SKM-1 (cell line): ENCODE results near the gene KCNJ16.

ENCODE experiments used
- DNase-seq: peaks from one replicate; lab custom pipeline; 2025; ENCODE audit not compliant: unreplicated experiment; lab: John Stamatoyannopoulos, UW

KCNJ16 gene

DNA sequence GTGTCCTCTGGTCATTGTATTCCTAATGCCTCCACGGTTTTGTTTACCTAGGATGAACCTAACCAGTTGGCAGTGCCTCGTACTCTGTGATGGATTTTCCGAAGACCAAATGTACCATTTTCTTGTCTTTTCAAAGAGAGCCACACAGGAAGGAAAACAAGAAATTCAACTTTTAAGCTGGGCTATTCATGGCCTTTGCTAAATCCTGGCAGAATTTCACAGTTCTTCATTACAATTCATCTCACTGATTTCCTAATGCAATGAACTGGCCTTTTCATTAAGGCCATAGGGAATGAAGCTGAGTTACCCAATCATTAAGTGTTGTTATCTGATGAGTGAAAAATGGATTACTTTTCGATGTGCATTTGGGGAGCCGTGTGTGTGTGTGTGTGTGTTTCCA is 7.9 kb upstream of the KCNJ16 start:
- no peak for DNase-seq

- no peak for DNase-seq
Observed at GRCh38 chr17:70070305-70071027, 4.6 kb upstream of the KCNJ16 start.

DNA sequence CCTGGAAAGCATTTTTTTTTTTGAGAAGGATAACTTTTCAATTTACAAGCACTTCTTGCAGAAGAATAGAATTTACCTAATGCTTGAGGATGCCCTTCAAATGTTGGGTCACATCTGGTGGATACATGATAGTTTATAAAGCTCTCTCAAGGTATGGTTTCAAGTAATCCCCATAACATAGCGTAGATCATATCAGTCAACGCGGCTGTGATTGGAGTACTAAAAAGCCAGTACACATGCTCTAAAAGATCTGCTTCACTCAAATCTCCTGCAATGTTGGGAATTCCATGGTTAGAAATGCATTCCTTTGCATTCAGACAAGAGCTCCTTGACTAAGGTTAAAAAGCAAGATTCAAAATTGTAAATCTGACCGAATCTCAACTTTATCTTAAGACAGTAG is 3.9 kb upstream of the KCNJ16 start:
- DNase-seq = no peak

GRCh38 chr17:70071620-70072019 is 3.4 kb upstream of the KCNJ16 start:
- no peak for DNase-seq

DNA sequence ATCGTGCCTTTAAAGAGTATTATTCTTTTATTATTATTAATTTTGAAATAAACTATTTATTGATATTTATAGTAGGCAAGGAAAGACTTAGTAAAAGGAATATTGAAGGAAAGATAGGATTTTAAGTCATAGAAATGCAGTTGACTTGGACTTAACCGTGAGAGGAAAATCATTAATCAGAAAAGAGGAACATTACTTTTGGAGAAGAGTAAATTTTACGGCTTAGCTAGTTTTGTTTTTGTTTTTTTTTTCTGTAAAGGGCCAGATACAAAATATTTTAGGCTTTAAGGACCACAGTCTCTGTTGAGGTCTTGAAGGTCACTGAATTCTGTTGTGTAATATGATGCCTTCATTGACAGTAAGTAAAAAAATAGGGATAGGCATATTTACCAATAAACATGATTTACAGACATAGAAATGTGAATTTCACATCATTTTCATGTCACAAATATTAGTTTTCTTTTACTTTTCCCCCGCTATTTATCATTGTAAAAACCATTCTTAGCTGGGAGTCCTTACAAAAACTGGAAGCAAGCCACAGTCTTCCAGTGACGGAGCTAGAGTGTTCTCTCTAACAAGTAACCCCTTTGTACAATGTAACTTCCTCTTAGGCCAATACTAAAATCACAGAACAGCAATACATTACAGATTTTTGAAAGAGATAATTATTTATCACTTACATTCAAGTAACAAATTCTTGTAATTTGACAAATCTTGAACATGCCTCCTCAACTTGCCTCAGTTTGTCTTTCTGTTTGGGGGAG is 2.3 kb upstream of the KCNJ16 start:
- DNase-seq = no peak

DNA sequence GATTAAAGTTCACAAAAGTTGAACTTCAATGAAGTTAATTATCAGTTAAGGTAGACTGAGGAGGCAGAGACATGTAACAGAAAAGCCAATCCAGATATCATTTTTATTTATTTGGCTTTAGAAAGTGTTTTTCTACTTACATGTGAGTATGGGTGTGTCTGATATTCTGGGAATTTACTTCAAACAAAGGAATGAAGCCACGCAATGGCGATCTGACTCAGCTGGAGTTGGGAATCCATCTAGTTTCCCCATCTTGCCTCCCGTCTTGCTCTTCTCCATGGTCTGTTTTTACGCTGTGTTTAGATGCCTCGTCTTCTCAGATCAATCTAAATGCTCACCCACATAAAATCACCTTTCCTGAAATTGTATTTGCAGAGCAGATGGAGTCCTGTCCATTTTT is 1.7 kb upstream of the KCNJ16 start:
- DNase-seq = no peak

- DNase-seq = no peak
Observed at GRCh38 chr17:70073799-70074198, 1.2 kb upstream of the KCNJ16 start.

GRCh38 chr17:70074236-70074830 is 692 bp upstream of the KCNJ16 start:
- no peak for DNase-seq

DNA sequence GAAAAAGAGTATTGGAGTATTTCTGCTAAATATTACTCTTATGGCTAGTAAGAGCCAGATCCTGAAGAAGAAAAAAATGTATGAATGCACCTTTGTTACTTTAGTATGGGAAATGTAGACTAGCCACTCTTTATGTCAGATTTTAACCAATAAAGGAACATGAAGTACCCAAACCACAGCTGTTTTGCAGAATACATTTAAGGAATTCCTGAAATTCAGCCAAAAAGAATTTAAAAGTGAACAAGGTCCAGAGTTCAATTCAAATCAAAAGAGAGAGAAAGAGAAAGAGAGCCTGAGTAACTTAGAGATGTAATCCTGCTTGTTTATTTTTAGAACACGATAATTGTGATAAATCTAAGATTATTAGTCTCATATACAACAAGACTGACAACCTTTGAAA is 1.2 kb downstream of the KCNJ16 start:
- DNase-seq = no peak

DNA sequence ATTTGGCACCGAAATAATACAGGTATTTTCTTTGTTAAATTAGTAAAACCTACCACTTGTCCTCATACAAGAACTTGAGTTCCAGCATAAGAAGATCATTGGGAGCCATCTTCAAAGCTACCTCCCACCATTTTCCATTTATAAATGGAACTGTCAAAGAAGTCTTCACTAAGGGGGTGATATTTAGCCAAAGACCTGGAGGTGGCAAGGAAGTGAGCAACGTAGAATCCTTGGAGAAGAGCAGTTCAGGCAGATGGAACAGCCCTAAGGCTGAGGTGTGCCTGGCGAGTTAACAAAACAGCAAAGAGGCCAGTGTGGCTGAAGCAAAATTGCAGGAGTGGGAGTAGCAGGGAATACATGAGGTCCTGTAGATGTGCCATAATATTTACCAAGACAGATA is 1.8 kb downstream of the KCNJ16 start:
- no peak for DNase-seq

DNA sequence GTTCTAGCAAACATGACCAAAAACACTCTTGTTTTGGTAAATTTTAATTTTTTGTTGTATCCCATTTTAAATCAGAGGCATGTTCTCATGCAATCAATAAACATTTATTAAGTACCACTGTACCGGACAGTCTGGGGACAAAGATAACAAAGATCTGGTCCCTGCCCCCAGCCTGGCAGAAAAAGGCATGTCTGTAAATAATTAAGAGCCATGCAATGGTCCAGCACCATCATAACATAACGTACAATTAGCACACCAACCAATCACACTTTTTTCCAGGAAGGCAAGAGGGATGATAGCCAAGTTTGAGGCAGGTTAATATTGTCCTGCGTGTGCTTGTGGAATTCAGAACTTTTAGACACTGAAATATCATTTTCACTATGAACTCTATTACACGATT is 3.5 kb downstream of the KCNJ16 start:
- no peak for DNase-seq

- no peak for DNase-seq
Observed at GRCh38 chr17:70078994-70079531, 4.0 kb downstream of the KCNJ16 start.

DNA sequence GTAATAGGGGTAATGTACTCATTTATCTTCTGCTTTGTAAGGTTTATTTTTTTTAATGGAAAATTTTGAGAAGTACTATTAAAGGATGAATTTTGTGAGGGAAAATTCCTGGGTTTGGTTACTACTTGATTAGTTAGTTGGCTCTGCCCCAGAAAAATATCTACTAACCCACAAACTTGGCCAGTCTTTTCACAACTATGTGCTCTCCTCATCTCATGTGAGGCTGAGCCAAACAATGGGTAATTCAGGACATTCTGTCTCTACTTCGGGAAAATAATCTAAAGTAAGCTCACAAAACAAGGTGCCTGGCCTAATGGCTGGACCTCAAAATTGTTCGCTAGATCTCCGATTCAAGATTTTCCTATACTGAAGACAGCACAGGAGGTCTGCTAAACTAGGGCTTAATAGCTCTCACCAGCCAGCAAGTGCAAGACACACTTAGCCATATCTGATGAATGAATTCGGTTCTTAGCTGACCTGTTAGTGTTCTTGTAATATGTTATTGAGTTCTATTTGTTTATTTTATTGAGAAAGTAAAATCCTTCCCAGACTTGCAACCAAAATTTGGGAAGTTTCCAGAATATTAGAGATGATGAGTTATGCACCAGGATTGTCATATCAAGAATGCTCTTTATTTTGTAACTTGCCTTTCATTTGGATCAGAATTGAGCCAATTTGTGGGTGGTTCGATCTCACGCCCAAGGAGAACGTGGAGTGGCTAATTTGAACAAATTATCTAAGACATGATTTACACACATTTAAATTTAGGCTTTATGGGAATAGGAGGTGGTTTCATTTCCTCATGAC is 5.7 kb downstream of the KCNJ16 start:
- DNase-seq = no peak

- DNase-seq = no peak
Observed at GRCh38 chr17:70081885-70082284, 6.9 kb downstream of the KCNJ16 start.

- no peak for DNase-seq
Observed at GRCh38 chr17:70084476-70084875, 9.5 kb downstream of the KCNJ16 start.

- DNase-seq = no peak
Observed at GRCh38 chr17:70086516-70086915, 11.5 kb downstream of the KCNJ16 start.

DNA sequence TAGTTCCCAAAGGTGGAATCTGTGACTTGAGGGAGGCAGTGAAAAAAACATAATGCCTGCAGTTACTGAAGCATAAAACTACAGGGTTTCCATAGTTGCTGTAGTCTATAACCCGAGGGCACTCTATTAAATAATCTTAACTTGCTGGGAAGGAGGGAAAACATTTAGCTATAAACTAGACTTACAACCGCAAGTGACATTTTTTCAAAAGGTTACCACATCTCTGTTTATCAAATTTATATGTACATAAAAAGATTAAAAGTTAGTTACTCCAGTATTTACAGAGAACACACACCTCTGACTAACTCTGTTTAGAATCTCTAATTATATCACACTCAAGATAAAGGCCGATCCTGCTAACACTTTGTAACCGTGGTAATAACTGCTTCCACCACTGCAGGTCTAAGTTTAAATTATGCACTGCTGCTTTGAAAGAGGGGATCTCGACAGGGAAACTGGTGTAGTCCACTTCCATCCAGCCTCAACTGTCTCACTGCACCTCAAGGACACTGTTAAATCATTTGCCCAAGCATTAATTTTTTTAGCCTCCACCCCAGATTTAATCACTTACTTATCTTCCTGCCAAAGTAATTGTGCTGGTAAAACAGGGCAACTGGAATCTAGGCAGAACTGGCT is 14.6 kb downstream of the KCNJ16 start:
- no peak for DNase-seq

GRCh38 chr17:70091005-70091568 is 16.1 kb downstream of the KCNJ16 start:
- DNase-seq = no peak

GRCh38 chr17:70091696-70092095 is 16.7 kb downstream of the KCNJ16 start:
- DNase-seq = no peak

- no peak for DNase-seq
Observed at GRCh38 chr17:70093163-70093562, 18.1 kb downstream of the KCNJ16 start.
